Epithelial cell of esophagus (primary cell): Measurements from ENCODE around the gene CD180.

ENCODE experiments used
- DNase-seq: peaks from one replicate; pipeline ENCODE4 v3.0.0; 2010; ENCODE audit warnings: low read depth
- H3K4me3 ChIP-seq: 2 replicates; pipeline ENCODE4 v1.5.1; 2011; ENCODE audit warnings: mild to moderate bottlenecking, low read length, control low read depth
- TF ChIP-seq, protein P1 (sequence below): IDR thresholded peaks from 2 replicates; pipeline ENCODE4 v1.5.1; 2011; ENCODE audit warnings: low read depth, mild to moderate bottlenecking, low read length, control low read depth, inconsistent platforms; ENCODE audit not compliant: insufficient read depth; ENCODE audit errors: missing control alignments

The CD180 gene

DNA sequence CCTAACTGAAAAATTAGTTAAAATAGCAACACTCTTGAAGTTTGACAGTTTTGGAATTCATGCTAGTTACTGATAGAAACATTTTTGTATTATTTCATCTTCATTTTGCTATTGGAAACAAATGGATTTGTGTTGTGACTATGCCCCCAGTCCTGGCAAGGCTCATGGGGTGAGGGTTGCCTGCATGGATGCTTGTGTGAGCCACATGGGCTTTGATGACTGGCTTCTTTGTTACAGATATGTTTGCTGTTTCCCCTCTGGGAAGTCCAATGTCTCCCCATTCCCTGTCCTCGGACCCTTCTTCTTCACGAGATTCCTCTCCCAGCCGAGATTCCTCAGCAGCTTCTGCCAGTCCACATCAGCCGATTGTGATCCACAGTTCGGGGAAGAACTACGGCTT, 44.2 kb downstream of the CD180 start:
- no peak for DNase-seq
- TF ChIP-seq, protein P1, sequence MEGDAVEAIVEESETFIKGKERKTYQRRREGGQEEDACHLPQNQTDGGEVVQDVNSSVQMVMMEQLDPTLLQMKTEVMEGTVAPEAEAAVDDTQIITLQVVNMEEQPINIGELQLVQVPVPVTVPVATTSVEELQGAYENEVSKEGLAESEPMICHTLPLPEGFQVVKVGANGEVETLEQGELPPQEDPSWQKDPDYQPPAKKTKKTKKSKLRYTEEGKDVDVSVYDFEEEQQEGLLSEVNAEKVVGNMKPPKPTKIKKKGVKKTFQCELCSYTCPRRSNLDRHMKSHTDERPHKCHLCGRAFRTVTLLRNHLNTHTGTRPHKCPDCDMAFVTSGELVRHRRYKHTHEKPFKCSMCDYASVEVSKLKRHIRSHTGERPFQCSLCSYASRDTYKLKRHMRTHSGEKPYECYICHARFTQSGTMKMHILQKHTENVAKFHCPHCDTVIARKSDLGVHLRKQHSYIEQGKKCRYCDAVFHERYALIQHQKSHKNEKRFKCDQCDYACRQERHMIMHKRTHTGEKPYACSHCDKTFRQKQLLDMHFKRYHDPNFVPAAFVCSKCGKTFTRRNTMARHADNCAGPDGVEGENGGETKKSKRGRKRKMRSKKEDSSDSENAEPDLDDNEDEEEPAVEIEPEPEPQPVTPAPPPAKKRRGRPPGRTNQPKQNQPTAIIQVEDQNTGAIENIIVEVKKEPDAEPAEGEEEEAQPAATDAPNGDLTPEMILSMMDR: no peak

GRCh38 chr5:67149951-67150523, 46.6 kb downstream of the CD180 start:
- H3K4me3 ChIP-seq: no peak overlapping the region
- no peak for DNase-seq
- TF ChIP-seq, protein P1: peak; percentile 13

More for the DNA sequence above, 44.2 kb downstream of the CD180 start:
- H3K4me3 ChIP-seq: no peak overlapping the region

GRCh38 chr5:67149057-67149950, 47.3 kb downstream of the CD180 start:
- TF ChIP-seq, protein P1: no peak
- DNase-seq: no peak
- H3K4me3 ChIP-seq: no peak overlapping the region

DNA sequence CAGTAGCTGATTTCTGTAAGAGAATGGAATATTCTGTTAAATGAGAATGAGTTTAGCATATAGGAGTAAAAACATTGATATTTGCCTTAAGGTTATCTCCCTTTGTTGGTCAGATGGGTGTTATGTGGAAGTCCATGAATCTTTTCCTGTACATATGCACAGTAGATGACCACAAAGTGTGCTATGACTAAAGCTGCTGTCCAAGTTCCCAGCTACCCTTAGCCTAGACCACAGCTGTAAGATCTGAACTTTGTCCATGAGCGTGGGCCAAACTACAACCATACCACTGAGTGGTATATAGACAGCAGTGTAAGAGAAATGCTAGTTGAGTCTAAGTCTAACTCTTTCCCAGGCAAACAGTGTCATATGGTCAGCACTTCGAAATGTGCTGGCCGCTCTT, 48.8 kb downstream of the CD180 start:
- TF ChIP-seq, protein P1: no peak
- no peak overlapping the region for H3K4me3 ChIP-seq
- DNase-seq: no peak

- TF ChIP-seq, protein P1: no peak
- DNase-seq: no peak
- H3K4me3 ChIP-seq: no peak overlapping the region
Measured at GRCh38 chr5:67146981-67147380, 49.6 kb downstream of the CD180 start.

GRCh38 chr5:67146574-67146973, 50.0 kb downstream of the CD180 start:
- H3K4me3 ChIP-seq: no peak overlapping the region
- TF ChIP-seq, protein P1: no peak
- no peak for DNase-seq

GRCh38 chr5:67144183-67144639, 52.4 kb downstream of the CD180 start:
- TF ChIP-seq, protein P1: no peak
- DNase-seq: no peak
- no peak overlapping the region for H3K4me3 ChIP-seq
